RPMI8226 (cell line): Measurements from ENCODE around the gene SLC4A3.

Source experiments
- DNase-seq: peaks from one replicate; pipeline ENCODE4 v3.0.0-alpha.2; 2015

The SLC4A3 gene

GRCh38 chr2:219614076-219614860, 13.2 kb upstream of the SLC4A3 start:
- no peak for DNase-seq

- DNase-seq, result no peak
These were observed 12.4 kb upstream of the SLC4A3 start for GRCh38 chr2:219615036-219615435.

- no peak for DNase-seq
These were observed 11.5 kb upstream of the SLC4A3 start for GRCh38 chr2:219615894-219616293.

GRCh38 chr2:219616550-219616949, 10.9 kb upstream of the SLC4A3 start:
- no peak for DNase-seq

- DNase-seq, result no peak
These were observed 8.7 kb upstream of the SLC4A3 start for GRCh38 chr2:219618733-219619122.

- no peak for DNase-seq
These were observed 8.2 kb upstream of the SLC4A3 start for GRCh38 chr2:219619235-219619634.

GRCh38 chr2:219620546-219620945, 6.9 kb upstream of the SLC4A3 start:
- no peak for DNase-seq

GRCh38 chr2:219621935-219622334, 5.5 kb upstream of the SLC4A3 start:
- DNase-seq, result no peak

GRCh38 chr2:219622472-219622871, 5.0 kb upstream of the SLC4A3 start:
- DNase-seq, result no peak

GRCh38 chr2:219624565-219624964, 2.9 kb upstream of the SLC4A3 start:
- no peak for DNase-seq

- DNase-seq, result no peak
These were observed 2.3 kb upstream of the SLC4A3 start for GRCh38 chr2:219625179-219625578.

GRCh38 chr2:219626540-219626939, 890 bp upstream of the SLC4A3 start:
- no peak for DNase-seq

- no peak for DNase-seq
These were observed 980 bp downstream of the SLC4A3 start for GRCh38 chr2:219628235-219628985.

GRCh38 chr2:219628986-219629901, 1.8 kb downstream of the SLC4A3 start:
- DNase-seq, result no peak

GRCh38 chr2:219629976-219630695, 2.7 kb downstream of the SLC4A3 start:
- DNase-seq, result no peak

GRCh38 chr2:219630770-219631405, 3.5 kb downstream of the SLC4A3 start:
- peak; percentile 20 for DNase-seq

- no peak for DNase-seq
These were observed 4.0 kb downstream of the SLC4A3 start for GRCh38 chr2:219631406-219631891.

GRCh38 chr2:219631904-219632759, 4.7 kb downstream of the SLC4A3 start:
- DNase-seq, result no peak

- no peak for DNase-seq
These were observed 5.3 kb downstream of the SLC4A3 start for GRCh38 chr2:219632760-219633105.

- no peak for DNase-seq
These were observed 6.0 kb downstream of the SLC4A3 start for GRCh38 chr2:219633276-219634065.
